ENCODE data around the gene ROR1.

Gene ROR1

DNA sequence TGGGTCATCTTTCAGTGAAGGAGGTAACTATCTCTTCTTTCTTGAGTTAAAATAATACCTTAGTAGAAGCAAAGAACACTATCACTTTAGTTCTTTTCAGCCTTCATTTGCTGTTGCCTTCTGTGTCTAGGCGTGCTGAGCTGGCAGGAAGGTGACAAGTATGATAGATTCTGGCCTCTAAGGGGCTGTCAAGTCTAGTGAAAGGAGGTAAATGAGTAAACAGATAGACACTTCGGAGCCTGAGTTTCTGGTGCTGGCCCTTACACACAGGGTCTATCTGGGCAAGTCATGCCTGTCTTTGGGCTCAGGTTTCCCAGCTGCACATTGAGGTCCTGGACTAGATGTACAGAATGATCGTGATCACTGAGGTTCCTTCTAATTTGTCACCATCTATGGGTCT is 89.3 kb downstream of the ROR1 start:
- Mint-ChIP-seq H3K27me3 (peaks cover 1% of the 10 kb centered on the region), H3K9me3 (ENCODE audit: low read depth) (no peaks in the 10 kb centered on the region), H3K4me3 (no peak overlapping the region), H3K36me3 (no peaks in the 10 kb centered on the region), H3K4me1 (ENCODE audit: low read depth) (no peaks in the 10 kb centered on the region), H3K27ac (no peak overlapping the region)

DNA sequence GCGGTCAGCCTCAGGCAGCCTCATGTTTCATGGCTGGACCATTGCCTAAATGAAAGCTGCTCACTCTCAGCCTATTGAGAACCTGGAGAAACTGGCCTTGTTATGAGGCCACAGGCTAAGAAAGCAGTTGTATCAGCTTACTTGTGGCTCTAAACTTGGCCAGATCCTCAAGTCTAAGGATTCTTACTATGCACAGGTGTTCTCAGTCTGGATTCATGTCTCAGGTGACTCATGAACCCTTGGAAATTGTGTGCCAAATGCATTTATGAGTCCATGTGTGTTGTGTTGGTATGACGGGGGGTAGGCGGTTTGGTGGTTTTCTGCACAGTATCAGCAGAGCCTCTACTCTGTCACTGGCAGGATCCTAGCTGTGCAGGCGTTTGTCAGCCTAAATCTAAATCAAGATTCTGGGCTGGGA is 90.4 kb downstream of the ROR1 start:
- no peaks in the 10 kb centered on the region for H3K4me1 Mint-ChIP-seq (ENCODE audit: low read depth)
- no peaks in the 10 kb centered on the region for H3K9me3 Mint-ChIP-seq (ENCODE audit: low read depth)
- H3K27ac Mint-ChIP-seq: no peak overlapping the region
- H3K36me3 Mint-ChIP-seq: no peaks in the 10 kb centered on the region
- H3K27me3 Mint-ChIP-seq: peaks cover 1% of the 10 kb centered on the region
- no peak overlapping the region for H3K4me3 Mint-ChIP-seq

DNA sequence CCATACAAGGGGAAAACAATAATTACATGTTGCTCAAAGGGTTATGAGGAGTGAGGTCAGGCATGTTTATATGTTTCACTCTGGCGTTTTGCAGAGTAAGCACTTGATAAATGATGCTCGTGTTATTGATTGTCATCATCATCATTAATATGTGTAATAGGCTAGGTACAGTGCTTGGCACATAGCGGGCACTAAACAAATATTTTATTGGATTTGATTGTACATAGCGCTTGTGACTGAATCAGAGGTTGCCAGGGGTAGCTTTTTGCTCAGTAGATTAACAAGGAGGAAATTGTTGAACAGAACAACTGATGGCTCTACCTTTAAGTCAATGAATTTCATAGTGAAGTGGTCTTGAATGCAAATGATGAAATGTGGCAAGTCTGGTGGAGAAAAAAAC is 91.7 kb downstream of the ROR1 start:
- Mint-ChIP-seq H3K4me3 (no peak overlapping the region), H3K36me3 (no peaks in the 10 kb centered on the region), H3K4me1 (ENCODE audit: low read depth) (no peaks in the 10 kb centered on the region), H3K9me3 (ENCODE audit: low read depth) (no peaks in the 10 kb centered on the region), H3K27me3 (peaks cover 1% of the 10 kb centered on the region), H3K27ac (no peak overlapping the region)

DNA sequence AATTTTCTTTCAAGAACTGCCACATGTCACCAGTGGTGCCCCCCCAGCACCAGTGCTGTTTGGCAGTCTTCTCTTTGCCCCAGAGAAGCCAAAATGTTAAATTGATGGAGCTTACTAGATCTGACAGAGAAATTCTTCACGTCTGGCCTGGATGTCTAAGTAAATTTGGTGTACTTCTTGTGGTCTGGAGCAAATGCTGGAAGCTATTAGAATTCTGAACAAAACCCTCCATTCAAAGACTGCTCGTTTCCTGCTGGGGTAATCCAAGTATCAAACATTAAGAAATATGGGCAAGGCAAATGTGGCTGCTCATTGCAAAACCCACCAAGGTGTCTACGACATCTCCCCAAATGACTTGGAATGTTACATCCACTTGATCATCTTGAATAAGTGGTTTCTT is 92.3 kb downstream of the ROR1 start:
- H3K27me3 Mint-ChIP-seq: peaks cover 1% of the 10 kb centered on the region
- H3K4me1 Mint-ChIP-seq (ENCODE audit: low read depth): no peaks in the 10 kb centered on the region
- no peak overlapping the region for H3K27ac Mint-ChIP-seq
- no peaks in the 10 kb centered on the region for H3K36me3 Mint-ChIP-seq
- no peaks in the 10 kb centered on the region for H3K9me3 Mint-ChIP-seq (ENCODE audit: low read depth)
- no peak overlapping the region for H3K4me3 Mint-ChIP-seq

GRCh38 chr1:63867429-63868176 is 93.8 kb downstream of the ROR1 start:
- Mint-ChIP-seq H3K27ac (no peak overlapping the region), H3K9me3 (ENCODE audit: low read depth) (no peaks in the 10 kb centered on the region), H3K4me3 (no peak overlapping the region), H3K4me1 (ENCODE audit: low read depth) (no peaks in the 10 kb centered on the region), H3K36me3 (no peaks in the 10 kb centered on the region), H3K27me3 (peaks cover under 1% of the 10 kb centered on the region)

- Mint-ChIP-seq H3K36me3 (no peaks in the 10 kb centered on the region), H3K27me3 (no peaks in the 10 kb centered on the region), H3K27ac (no peak overlapping the region), H3K4me1 (ENCODE audit: low read depth) (no peaks in the 10 kb centered on the region), H3K9me3 (ENCODE audit: low read depth) (no peaks in the 10 kb centered on the region), H3K4me3 (no peak overlapping the region)
Observed at GRCh38 chr1:63868268-63868781, 94.5 kb downstream of the ROR1 start.

DNA sequence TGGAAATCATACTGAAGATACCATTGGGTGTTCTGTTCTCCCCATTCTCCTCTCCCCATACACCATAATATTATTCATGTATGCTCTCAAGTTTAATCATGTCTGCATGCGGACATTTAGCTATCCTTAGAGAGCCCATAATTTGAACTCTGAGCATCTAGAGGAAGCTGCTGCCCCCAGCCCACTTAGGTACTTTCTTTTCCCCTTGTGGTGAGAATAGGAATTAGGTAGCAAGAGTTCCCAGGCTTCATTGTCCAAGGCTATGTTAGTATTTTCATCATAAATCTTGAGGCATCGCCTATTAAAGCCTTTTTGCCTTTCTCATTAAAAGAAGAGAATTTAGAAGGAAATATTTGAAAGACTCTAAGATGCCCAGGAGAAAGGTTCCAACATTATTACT is 96.3 kb downstream of the ROR1 start:
- Mint-ChIP-seq H3K4me1 (ENCODE audit: low read depth) (no peaks in the 10 kb centered on the region), H3K9me3 (ENCODE audit: low read depth) (no peaks in the 10 kb centered on the region), H3K27ac (no peak overlapping the region), H3K4me3 (no peak overlapping the region), H3K36me3 (no peaks in the 10 kb centered on the region), H3K27me3 (no peaks in the 10 kb centered on the region)

DNA sequence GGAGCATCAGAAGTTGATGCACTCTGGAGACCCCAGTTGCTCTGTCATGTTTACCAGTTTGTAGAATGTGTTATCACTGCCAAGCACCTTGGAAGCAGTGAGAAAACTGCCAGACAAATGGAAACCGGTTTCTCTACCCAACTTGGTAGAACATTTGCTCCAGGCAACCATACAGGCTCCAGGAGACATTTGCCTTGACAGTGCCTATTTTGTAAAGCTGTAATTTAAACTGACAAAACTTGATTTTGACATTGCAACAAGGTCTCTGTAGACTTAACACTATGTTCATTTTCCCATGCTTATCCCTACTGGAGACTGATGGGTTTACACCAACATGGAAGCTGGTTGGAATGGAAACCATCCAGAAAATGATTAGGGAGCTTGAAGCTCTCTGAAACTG is 97.6 kb downstream of the ROR1 start:
- Mint-ChIP-seq H3K27ac (no peak overlapping the region), H3K4me3 (no peak overlapping the region), H3K4me1 (ENCODE audit: low read depth) (no peaks in the 10 kb centered on the region), H3K36me3 (no peaks in the 10 kb centered on the region), H3K27me3 (no peaks in the 10 kb centered on the region), H3K9me3 (ENCODE audit: low read depth) (no peaks in the 10 kb centered on the region)

DNA sequence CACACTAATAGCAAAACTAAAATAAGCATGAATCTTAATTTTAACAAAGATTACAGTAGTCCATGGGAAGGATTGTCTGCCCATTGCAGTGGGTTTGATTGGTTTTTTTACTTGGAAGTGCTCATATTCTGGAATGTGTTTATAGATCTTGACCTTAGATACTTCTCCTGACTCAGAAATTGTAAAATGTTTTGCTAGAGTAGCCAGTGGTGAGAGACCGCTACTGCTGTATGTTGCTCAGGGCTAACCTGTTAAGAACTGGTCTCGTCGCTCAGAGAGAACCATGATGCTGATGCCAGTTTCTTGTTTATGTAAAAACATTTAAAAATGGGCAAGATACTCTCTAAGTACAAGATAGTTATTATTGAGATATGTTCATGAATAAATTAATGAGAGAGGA is 99.9 kb downstream of the ROR1 start:
- Mint-ChIP-seq H3K36me3 (no peaks in the 10 kb centered on the region), H3K4me1 (ENCODE audit: low read depth) (no peaks in the 10 kb centered on the region), H3K27me3 (no peaks in the 10 kb centered on the region), H3K27ac (no peak overlapping the region), H3K9me3 (ENCODE audit: low read depth) (no peaks in the 10 kb centered on the region), H3K4me3 (no peak overlapping the region)

GRCh38 chr1:63874278-63874880 is 100.6 kb downstream of the ROR1 start:
- Mint-ChIP-seq H3K4me1 (ENCODE audit: low read depth) (no peaks in the 10 kb centered on the region), H3K9me3 (ENCODE audit: low read depth) (no peaks in the 10 kb centered on the region), H3K4me3 (no peak overlapping the region), H3K36me3 (no peaks in the 10 kb centered on the region), H3K27ac (no peak overlapping the region), H3K27me3 (no peaks in the 10 kb centered on the region)

- H3K27ac Mint-ChIP-seq: no peak overlapping the region
- H3K9me3 Mint-ChIP-seq (ENCODE audit: low read depth): no peaks in the 10 kb centered on the region
- no peak overlapping the region for H3K4me3 Mint-ChIP-seq
- no peaks in the 10 kb centered on the region for H3K4me1 Mint-ChIP-seq (ENCODE audit: low read depth)
- H3K27me3 Mint-ChIP-seq: no peaks in the 10 kb centered on the region
- no peaks in the 10 kb centered on the region for H3K36me3 Mint-ChIP-seq
Observed at GRCh38 chr1:63875636-63876035, 101.8 kb downstream of the ROR1 start.

GRCh38 chr1:63877021-63877767 is 103.4 kb downstream of the ROR1 start:
- Mint-ChIP-seq H3K27ac (no peak overlapping the region), H3K4me1 (ENCODE audit: low read depth) (no peaks in the 10 kb centered on the region), H3K4me3 (no peak overlapping the region), H3K27me3 (no peaks in the 10 kb centered on the region), H3K36me3 (no peaks in the 10 kb centered on the region), H3K9me3 (ENCODE audit: low read depth) (no peaks in the 10 kb centered on the region)

GRCh38 chr1:63877816-63878215 is 104.0 kb downstream of the ROR1 start:
- H3K36me3 Mint-ChIP-seq: no peaks in the 10 kb centered on the region
- H3K4me3 Mint-ChIP-seq: no peak overlapping the region
- H3K27ac Mint-ChIP-seq: no peak overlapping the region
- H3K9me3 Mint-ChIP-seq (ENCODE audit: low read depth): no peaks in the 10 kb centered on the region
- H3K27me3 Mint-ChIP-seq: no peaks in the 10 kb centered on the region
- H3K4me1 Mint-ChIP-seq (ENCODE audit: low read depth): no peaks in the 10 kb centered on the region

GRCh38 chr1:63878932-63879331 is 105.1 kb downstream of the ROR1 start:
- H3K4me3 Mint-ChIP-seq: no peak overlapping the region
- no peaks in the 10 kb centered on the region for H3K36me3 Mint-ChIP-seq
- H3K4me1 Mint-ChIP-seq (ENCODE audit: low read depth): no peaks in the 10 kb centered on the region
- H3K9me3 Mint-ChIP-seq (ENCODE audit: low read depth): no peaks in the 10 kb centered on the region
- no peak overlapping the region for H3K27ac Mint-ChIP-seq
- no peaks in the 10 kb centered on the region for H3K27me3 Mint-ChIP-seq

- H3K4me3 Mint-ChIP-seq: no peak overlapping the region
- H3K36me3 Mint-ChIP-seq: no peaks in the 10 kb centered on the region
- H3K9me3 Mint-ChIP-seq (ENCODE audit: low read depth): no peaks in the 10 kb centered on the region
- no peaks in the 10 kb centered on the region for H3K4me1 Mint-ChIP-seq (ENCODE audit: low read depth)
- H3K27me3 Mint-ChIP-seq: peaks cover 1% of the 10 kb centered on the region
- H3K27ac Mint-ChIP-seq: no peak overlapping the region
Observed at GRCh38 chr1:63880958-63881576, 107.2 kb downstream of the ROR1 start.
